GM13977 (cell line): ENCODE measurements around the gene BMERB1.

Experiments used
- DNase-seq: peaks from one replicate; pipeline ENCODE4 v3.0.0; 2012; ENCODE audit warnings: low spot score
- CTCF ChIP-seq: IDR thresholded peaks from 2 replicates; pipeline ENCODE4 v1.5.1; 2012; ENCODE audit warnings: mild to moderate bottlenecking, control low read depth; ENCODE audit not compliant: insufficient read depth; ENCODE audit errors: extremely low read depth, missing control alignments
- in situ Hi-C: fragments of 300-500 bp; cut with MboI; formaldehyde crosslinking; loops from one replicate; pipeline ENCODE4 v1.12.0; 2022; ENCODE audit warnings: low sequenced_read_pairs, low pct_unique_long_range_greater_than_20kb, mixed read lengths, inconsistent platforms; ENCODE audit not compliant: unreplicated experiment

Gene BMERB1

DNA sequence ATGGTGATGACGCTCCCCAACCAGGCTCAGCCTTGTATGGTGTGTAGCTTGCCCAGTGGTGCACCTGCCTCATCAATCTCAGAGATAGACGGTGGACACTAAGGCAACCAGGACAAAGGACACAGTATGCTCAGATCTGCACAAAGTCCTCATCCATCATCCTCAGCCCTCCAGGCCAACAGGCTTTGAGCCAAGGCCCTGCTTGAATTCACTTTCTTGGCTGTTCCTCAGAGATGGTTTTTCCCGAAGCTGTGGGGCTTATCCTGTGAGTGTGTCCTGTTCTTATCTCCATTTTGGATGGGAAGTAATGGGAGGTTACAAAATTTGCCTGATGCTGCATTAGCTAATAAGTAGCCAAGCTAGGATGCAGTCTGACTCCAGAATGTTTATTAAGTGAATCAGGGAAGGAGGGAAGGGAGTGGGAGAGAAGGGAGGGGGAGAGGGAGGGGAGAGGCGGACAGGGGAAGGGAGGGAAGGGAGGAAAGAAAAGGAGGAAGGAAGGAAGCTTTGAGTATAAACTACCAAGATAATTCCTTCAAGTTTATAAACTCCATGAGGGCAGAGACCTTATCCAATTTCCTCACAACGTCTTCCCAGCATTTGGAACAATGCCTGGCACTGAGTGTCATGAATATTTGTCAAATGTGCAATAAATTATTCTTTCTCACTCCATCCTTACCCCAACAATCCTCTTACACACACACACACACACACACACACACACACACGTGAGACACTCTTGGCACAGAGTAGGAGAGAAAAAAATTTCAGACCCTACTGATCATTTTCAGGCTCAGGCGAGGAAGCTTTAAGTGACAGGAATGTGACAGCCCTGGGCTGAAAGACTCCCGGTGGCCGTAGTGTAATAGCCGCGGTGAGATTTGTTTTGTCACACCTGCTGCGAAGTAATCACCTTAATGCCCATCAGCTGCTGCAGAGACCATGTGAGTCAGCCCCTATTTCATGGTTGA lies 84.3 kb downstream of the BMERB1 start:
- no peak for DNase-seq
- no peak for TF ChIP-seq CTCF

DNA sequence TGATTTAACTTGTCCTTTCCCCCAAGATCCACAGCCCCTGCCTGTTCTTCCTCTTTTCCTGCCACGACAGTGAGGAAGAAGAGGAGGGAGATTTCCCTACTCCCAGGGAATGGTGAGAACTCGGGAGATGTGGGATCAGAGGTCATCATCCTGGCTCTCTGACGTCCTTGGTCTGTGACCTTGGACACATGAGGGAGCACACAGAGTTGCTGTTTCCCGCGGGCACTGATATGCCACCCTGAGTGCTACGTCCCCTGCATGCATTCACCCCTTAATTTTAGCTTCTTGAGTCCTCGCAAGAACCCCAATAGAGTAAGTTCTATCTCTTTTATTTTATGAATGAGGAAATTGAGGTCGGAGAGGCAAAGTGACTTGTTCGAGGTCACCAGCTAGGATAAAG lies 85.4 kb downstream of the BMERB1 start:
- in situ Hi-C loops: no loop called here
- DNase-seq: no peak
- no peak for TF ChIP-seq CTCF

More for the DNA sequence above, 84.3 kb downstream of the BMERB1 start:
- in situ Hi-C loops: no loop called here

GRCh38 chr16:15521390-15521757 lies 87.0 kb downstream of the BMERB1 start:
- no peak for TF ChIP-seq CTCF
- in situ Hi-C loops: no loop called here
- no peak for DNase-seq

DNA sequence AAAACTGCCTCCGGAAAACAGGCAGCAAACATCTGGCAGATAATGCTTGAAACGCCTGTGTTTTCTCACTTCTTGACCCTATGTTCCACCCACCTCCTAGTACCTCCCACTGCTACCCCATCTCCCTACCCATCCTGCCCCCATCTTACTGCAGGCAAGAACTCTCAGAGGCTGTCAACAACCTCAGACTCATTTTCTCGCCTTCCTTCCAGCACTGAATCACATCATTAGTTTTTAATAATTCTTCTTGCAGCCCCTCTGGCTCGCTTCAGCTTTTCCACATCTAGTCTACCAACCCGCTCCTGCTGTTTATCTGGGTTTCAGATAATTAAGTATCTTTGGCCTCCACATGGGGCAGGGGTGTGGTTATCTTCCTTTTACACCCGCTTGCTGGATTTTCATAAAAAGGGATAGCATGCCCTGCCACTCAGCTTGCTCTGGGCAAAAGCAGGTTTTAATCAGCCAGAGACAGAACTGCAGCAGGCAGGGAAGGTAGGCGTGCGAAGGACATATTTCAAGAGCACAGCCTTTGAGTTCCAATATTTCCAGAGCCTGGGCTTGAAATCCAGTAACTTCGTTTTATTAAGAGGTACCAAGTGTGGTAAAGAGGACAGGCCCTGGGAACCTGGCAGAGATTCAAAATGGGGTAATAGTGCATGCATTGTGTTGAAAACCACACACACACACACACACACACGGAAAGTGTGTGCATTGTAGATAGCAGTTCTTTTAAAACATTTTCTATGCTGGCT lies 87.5 kb downstream of the BMERB1 start:
- DNase-seq: no peak
- in situ Hi-C loops: no loop called here
- no peak for TF ChIP-seq CTCF

DNA sequence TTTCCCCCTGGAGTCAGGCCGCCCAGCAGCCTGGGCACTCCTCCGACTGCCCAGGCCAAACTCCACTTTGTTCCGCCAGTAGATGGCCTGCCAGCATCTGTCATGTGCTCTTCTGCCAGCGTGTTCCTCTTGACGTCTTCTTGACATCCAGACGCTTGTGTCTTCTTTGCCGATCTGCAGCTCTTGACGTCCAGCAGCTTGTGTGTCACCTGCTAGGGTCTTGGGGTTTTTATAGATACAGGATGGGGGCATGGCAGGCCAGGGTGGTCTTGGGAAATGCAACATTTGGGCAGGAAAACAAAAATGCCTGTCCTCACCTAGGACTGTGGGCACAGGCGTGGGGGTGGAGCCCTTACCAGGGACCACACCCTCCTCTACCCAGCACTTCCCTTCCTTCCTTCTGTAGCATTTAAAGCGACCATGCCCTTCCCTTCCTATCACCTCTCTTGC lies 88.7 kb downstream of the BMERB1 start:
- TF ChIP-seq CTCF: peak; percentile 25
- in situ Hi-C loops: no loop called here
- DNase-seq: no peak

GRCh38 chr16:15523939-15524338 lies 89.6 kb downstream of the BMERB1 start:
- DNase-seq: no peak
- TF ChIP-seq CTCF: no peak
- in situ Hi-C loops: no loop called here
